GOT3 (cell line): ENCODE measurements around the gene DCLRE1A.

Experiments
- DNase-seq: peaks from one replicate; lab custom pipeline; 2025; ENCODE audit warnings: mixed read lengths; lab: John Stamatoyannopoulos, UW

The DCLRE1A gene

DNA sequence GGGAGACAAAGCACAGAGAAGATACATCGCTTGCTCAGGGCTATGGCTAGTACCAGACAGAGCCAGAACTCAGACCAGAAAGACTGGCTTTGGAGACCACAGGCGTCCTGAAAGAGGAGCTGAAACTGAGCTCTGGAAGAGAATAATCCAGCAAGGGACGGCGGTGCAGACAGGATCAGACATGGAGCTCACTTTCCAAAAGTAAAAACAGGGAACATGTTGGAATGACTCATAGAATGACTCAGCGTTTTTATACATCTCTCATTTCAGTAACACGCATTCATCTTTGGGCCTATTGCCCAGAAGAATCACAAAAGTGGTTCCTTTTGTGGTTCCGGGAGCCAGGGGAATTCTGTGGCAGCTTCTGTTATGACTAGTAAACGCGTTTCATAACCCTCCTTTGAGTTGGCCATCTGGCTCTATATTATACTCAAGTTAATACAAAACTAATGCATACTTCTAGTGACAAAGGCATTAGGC, 65.2 kb downstream of the DCLRE1A start:
- peak; percentile 51 for DNase-seq
